HepG2 (cell line): ENCODE results near the gene PRUNE1. TPM values are rescaled to one million over a fixed set of nuclear protein-coding genes. Genes with fewer than 3 reads are reported as not detected.

ENCODE experiments used
- DBP ChIP-seq: sonication (generic); formaldehyde crosslinking; IDR thresholded peaks from 2 replicates; pipeline ENCODE4 v1.4.0; 2020; ENCODE audit warnings: missing genetic modification reagents; ENCODE audit errors: not compliant biosample characterization
- DMAP1 ChIP-seq: IDR thresholded peaks from 2 replicates; pipeline ENCODE4 v1.6.1; 2016
- HNF1B ChIP-seq: sonication (generic); formaldehyde crosslinking; IDR thresholded peaks from 2 replicates; pipeline ENCODE4 v1.5.1; 2020; ENCODE audit warnings: mild to moderate bottlenecking, moderate library complexity, missing genetic modification reagents
- MAFG ChIP-seq: sonication (generic); formaldehyde crosslinking; IDR thresholded peaks from 2 replicates; pipeline ENCODE4 v1.5.1; 2020; ENCODE audit warnings: mild to moderate bottlenecking, missing genetic modification reagents
- MLX ChIP-seq: IDR thresholded peaks from 2 replicates; pipeline ENCODE4 v1.6.1; 2016
- POLR2AphosphoS2 ChIP-seq: IDR thresholded peaks from 2 replicates; pipeline ENCODE4 v1.6.1; 2011; ENCODE audit warnings: low read depth, low read length, improper control_type of control experiment
- PTBP1 ChIP-seq: fragments of 200-400 bp; formaldehyde crosslinking; IDR thresholded peaks from 2 replicates; pipeline ENCODE4 v1.6.1; 2018; ENCODE audit warnings: low read length, low read depth; ENCODE audit not compliant: poor library complexity, severe bottlenecking
- RARA ChIP-seq: IDR thresholded peaks from 2 replicates; pipeline ENCODE4 v1.6.1; 2016; ENCODE audit warnings: missing genetic modification reagents, missing compliant biosample characterization
- RXRB ChIP-seq: IDR thresholded peaks from 2 replicates; pipeline ENCODE4 v1.6.1; 2016; ENCODE audit warnings: borderline replicate concordance, missing genetic modification reagents, missing compliant biosample characterization
- SIX4 ChIP-seq: sonication (generic); formaldehyde crosslinking; IDR thresholded peaks from 2 replicates; pipeline ENCODE4 v1.4.0; 2020; ENCODE audit warnings: missing genetic modification reagents
- SP1 ChIP-seq, 2 experiments: fragments of 450-650 bp in 1 of 2; sonication (generic) in 1 of 2; formaldehyde crosslinking in 1 of 2; IDR thresholded peaks; 2 replicates each; pipeline versions ENCODE4 v1.4.0 to v1.6.1; 2016 to 2020; ENCODE audit warnings: missing genetic modification reagents in 1 of 2
- THAP11 ChIP-seq: IDR thresholded peaks from 2 replicates; pipeline ENCODE4 v1.6.1; 2016; ENCODE audit warnings: missing biosample characterization, missing genetic modification reagents
- TMF1 ChIP-seq: sonication (generic); formaldehyde crosslinking; IDR thresholded peaks from 2 replicates; pipeline ENCODE4 v1.8.1; 2022; ENCODE audit warnings: low read depth, missing genetic modification reagents
- ZBTB43 ChIP-seq: sonication (generic); formaldehyde crosslinking; conservative IDR thresholded peaks from 2 replicates; pipeline ENCODE4 v1.4.0; 2020; ENCODE audit warnings: missing genetic modification reagents
- ZC3H4 ChIP-seq: sonication (generic); formaldehyde crosslinking; IDR thresholded peaks from 2 replicates; pipeline ENCODE4 v1.4.0; 2020; ENCODE audit warnings: missing genetic modification reagents, borderline replicate concordance
- ZNF3 ChIP-seq: IDR thresholded peaks from 2 replicates; pipeline ENCODE4 v1.7.0; 2017; ENCODE audit warnings: inconsistent platforms
- ZNF432 ChIP-seq: sonication (generic); formaldehyde crosslinking; IDR thresholded peaks from 2 replicates; pipeline ENCODE4 v1.5.0; 2020; ENCODE audit warnings: missing genetic modification reagents, mild to moderate bottlenecking, borderline replicate concordance
- ZNF562 ChIP-seq: sonication (generic); formaldehyde crosslinking; IDR thresholded peaks from 2 replicates; pipeline ENCODE4 v1.8.0; 2022; ENCODE audit warnings: missing genetic modification reagents, borderline replicate concordance
- ZNF768 ChIP-seq: sonication (generic); formaldehyde crosslinking; IDR thresholded peaks from 2 replicates; pipeline ENCODE4 v1.4.0; 2020; ENCODE audit warnings: missing genetic modification reagents
- ZSCAN9 ChIP-seq: IDR thresholded peaks from 2 replicates; pipeline ENCODE4 v1.6.1; 2016; ENCODE audit warnings: borderline replicate concordance
- polyA plus RNA-seq, 8 experiments: library from polyadenylated mRNA; depleted of rRNA in 3 of 8; stranded (reverse) in 7 of 8; unstranded in 1 of 8; fragments of >200 nt; fragmentation: Illumina TruSeq in 4 of 8; extraction: Trizol in 4 of 8; gene quantifications; 2 replicates each; pipeline versions ENCODE4 v1.2.1 to v1.2.3, GENCODE V29; 2011 to 2016; ENCODE audit warnings: low read depth in 4 of 8, missing spikeins in 1 of 8, mixed read lengths in 1 of 8; ENCODE audit not compliant: insufficient read depth in 1 of 8
- total RNA-seq, 5 experiments: library from RNA; depleted of rRNA; stranded (reverse); fragments of >200 nt; fragmentation: Illumina TruSeq; extraction: Trizol; gene quantifications; 2 replicates each; pipeline ENCODE4 v1.2.3, GENCODE V29; 2016; ENCODE audit warnings: low read depth in 1 of 5
- TF ChIP-seq, protein P1 (sequence below): sonication (generic); formaldehyde crosslinking; IDR thresholded peaks from 2 replicates; pipeline ENCODE4 v1.5.1; 2020; ENCODE audit warnings: mild to moderate bottlenecking, missing genetic modification reagents, borderline replicate concordance

The PRUNE1 gene
- total and polyA plus RNA-seq, 2 of the 13 experiments (the other 11 are each of a cell fraction or from before 2014, with no cell fraction given), result 19.0 to 31.9 TPM

GRCh38 chr1:151006327-151007052 lies 1.8 kb upstream of the PRUNE1 start, which contains the start of gene MINDY1 (continued):
- no peak for TF ChIP-seq DBP
- no peak for TF ChIP-seq SIX4 (CRISPR knock-in tag)
- TF ChIP-seq ZNF562 (CRISPR knock-in tag), result no peak
- TF ChIP-seq HNF1B (CRISPR knock-in tag), result 0 out of 2 replicates have a peak, but pooled peaks have one; percentile 33
- no peak for TF ChIP-seq DMAP1 (CRISPR knock-in tag)
- TF ChIP-seq ZSCAN9, result no peak; the same call in 1 of the 2 replicates
- TF ChIP-seq RXRB (CRISPR knock-in tag), result peak; percentile 41; the same call in 1 of the 2 replicates
- TF ChIP-seq, protein P1, sequence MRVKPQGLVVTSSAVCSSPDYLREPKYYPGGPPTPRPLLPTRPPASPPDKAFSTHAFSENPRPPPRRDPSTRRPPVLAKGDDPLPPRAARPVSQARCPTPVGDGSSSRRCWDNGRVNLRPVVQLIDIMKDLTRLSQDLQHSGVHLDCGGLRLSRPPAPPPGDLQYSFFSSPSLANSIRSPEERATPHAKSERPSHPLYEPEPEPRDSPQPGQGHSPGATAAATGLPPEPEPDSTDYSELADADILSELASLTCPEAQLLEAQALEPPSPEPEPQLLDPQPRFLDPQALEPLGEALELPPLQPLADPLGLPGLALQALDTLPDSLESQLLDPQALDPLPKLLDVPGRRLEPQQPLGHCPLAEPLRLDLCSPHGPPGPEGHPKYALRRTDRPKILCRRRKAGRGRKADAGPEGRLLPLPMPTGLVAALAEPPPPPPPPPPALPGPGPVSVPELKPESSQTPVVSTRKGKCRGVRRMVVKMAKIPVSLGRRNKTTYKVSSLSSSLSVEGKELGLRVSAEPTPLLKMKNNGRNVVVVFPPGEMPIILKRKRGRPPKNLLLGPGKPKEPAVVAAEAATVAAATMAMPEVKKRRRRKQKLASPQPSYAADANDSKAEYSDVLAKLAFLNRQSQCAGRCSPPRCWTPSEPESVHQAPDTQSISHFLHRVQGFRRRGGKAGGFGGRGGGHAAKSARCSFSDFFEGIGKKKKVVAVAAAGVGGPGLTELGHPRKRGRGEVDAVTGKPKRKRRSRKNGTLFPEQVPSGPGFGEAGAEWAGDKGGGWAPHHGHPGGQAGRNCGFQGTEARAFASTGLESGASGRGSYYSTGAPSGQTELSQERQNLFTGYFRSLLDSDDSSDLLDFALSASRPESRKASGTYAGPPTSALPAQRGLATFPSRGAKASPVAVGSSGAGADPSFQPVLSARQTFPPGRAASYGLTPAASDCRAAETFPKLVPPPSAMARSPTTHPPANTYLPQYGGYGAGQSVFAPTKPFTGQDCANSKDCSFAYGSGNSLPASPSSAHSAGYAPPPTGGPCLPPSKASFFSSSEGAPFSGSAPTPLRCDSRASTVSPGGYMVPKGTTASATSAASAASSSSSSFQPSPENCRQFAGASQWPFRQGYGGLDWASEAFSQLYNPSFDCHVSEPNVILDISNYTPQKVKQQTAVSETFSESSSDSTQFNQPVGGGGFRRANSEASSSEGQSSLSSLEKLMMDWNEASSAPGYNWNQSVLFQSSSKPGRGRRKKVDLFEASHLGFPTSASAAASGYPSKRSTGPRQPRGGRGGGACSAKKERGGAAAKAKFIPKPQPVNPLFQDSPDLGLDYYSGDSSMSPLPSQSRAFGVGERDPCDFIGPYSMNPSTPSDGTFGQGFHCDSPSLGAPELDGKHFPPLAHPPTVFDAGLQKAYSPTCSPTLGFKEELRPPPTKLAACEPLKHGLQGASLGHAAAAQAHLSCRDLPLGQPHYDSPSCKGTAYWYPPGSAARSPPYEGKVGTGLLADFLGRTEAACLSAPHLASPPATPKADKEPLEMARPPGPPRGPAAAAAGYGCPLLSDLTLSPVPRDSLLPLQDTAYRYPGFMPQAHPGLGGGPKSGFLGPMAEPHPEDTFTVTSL, result no peak
- TF ChIP-seq SP1 (IDR thresholded peaks at IDR 0.05), result no peak
- no peak for TF ChIP-seq SP1 (CRISPR knock-in tag; IDR thresholded peaks at IDR 0.05)
- TF ChIP-seq POLR2AphosphoS2, result no peak
- no peak for TF ChIP-seq PTBP1
- TF ChIP-seq TMF1 (CRISPR knock-in tag), result no peak
- peak; percentile 75 for TF ChIP-seq THAP11 (CRISPR knock-in tag)
- no peak for TF ChIP-seq ZBTB43 (CRISPR knock-in tag)
- TF ChIP-seq RARA (CRISPR knock-in tag), result no peak
- no peak for TF ChIP-seq ZNF768 (CRISPR knock-in tag)
- no peak for TF ChIP-seq ZC3H4 (CRISPR knock-in tag)
- TF ChIP-seq MLX (CRISPR knock-in tag), result no peak
- no peak for TF ChIP-seq ZNF432 (CRISPR knock-in tag)
- TF ChIP-seq MAFG (CRISPR knock-in tag), result no peak
- no peak for TF ChIP-seq ZNF3
